Measurements from ENCODE around the gene CBFA2T3. TPM values are rescaled to one million over a fixed set of nuclear protein-coding genes. Genes with fewer than 3 reads are reported as not detected.

CBFA2T3 gene
- total and polyA plus RNA-seq, 2 of the 13 experiments (the other 11 are each of a cell fraction or from before 2014, with no cell fraction given), result 0.05 TPM; not detected in 1

DNA sequence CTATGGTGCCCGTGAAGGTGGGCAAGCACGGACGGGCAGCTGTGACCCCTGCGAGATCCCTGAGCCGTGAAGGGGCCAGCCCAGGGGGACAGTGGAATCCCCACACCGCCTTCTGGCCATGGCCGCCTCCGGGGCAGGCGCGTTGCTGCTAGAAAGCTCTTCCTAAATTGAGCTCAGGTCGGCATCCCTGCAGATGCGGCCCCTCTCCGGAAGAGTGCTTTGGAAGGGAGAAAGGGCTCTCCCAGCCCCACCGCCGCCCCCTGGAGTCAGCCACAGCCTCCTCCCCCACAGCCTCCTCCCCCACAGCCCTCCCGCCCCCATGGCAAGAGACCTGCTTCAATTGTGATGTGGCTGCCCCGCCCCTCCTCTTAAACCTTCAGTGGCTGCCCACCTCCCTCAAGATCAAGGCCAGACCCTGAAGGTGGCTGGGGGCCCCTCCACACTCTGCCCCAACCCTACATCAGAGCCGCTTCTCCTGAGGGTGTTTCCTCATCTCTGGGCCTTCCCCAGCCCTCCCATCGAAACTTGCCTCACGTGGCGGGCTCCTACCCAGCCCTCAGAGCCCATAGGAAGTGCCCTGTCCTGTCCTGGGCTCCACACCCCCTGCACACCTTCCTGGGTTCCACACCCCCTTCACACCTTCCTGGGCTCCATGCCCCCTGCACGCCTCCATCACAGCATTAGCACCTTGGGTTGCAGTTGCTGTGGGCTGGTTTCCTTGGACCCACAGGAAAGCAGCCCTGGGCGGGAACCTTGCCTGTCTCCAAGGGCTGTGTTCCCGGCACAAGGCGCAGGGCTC lies 5.5 kb upstream of the CBFA2T3 start (continued):
- no peak for TF ChIP-seq DPF2 (CRISPR knock-in tag; IDR thresholded peaks at IDR 0.05; ENCODE audit: borderline replicate concordance, low read depth)
- TF ChIP-seq BRD4 (CRISPR knock-in tag; IDR thresholded peaks at IDR 0.05), result no peak
- TF ChIP-seq PRMT3 (CRISPR knock-in tag; IDR thresholded peaks at IDR 0.05; ENCODE audit: borderline replicate concordance, low read depth), result no peak
- TF ChIP-seq CC2D1A (CRISPR knock-in tag; IDR thresholded peaks at IDR 0.05), result no peak
- TF ChIP-seq ZNF432 (CRISPR knock-in tag; IDR thresholded peaks at IDR 0.05; ENCODE audit: borderline replicate concordance), result no peak
- no peak for TF ChIP-seq GATAD2A (CRISPR knock-in tag; IDR thresholded peaks at IDR 0.05)
- TF ChIP-seq ZNF850 (CRISPR knock-in tag; conservative IDR thresholded peaks at IDR 0.05), result no peak
- TF ChIP-seq, protein P1, sequence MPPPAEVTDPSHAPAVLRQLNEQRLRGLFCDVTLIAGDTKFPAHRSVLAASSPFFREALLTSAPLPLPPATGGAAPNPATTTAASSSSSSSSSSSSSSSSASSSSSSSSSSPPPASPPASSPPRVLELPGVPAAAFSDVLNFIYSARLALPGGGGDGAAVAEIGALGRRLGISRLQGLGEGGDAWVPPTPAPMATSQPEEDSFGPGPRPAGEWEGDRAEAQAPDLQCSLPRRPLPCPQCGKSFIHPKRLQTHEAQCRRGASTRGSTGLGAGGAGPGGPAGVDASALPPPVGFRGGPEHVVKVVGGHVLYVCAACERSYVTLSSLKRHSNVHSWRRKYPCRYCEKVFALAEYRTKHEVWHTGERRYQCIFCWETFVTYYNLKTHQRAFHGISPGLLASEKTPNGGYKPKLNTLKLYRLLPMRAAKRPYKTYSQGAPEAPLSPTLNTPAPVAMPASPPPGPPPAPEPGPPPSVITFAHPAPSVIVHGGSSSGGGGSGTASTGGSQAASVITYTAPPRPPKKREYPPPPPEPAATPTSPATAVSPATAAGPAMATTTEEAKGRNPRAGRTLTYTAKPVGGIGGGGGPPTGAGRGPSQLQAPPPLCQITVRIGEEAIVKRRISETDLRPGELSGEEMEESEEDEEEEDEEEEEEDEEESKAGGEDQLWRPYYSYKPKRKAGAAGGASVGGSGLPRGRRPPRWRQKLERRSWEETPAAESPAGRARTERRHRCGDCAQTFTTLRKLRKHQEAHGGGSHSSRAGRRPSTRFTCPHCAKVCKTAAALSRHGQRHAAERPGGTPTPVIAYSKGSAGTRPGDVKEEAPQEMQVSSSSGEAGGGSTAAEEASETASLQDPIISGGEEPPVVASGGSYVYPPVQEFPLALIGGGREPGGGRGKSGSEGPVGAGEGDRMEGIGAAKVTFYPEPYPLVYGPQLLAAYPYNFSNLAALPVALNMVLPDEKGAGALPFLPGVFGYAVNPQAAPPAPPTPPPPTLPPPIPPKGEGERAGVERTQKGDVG (CRISPR knock-in tag; IDR thresholded peaks at IDR 0.05; ENCODE audit: borderline replicate concordance), result no peak

- FAIRE-seq, result no peak
- H3K4me1 ChIP-seq (ENCODE audit: insufficient read depth, low read length), result no peaks in the 10 kb centered on the region
- 14% methylated on average over 3 of the region's 3 CpGs for WGBS (ENCODE audit: low lambda C conversion rate)
- H2AFZ ChIP-seq (ENCODE audit: low read length), result no peak overlapping the region
- H3K4me2 ChIP-seq (ENCODE audit: low read depth, low read length), result no peak overlapping the region
- no peak overlapping the region for H3K27ac ChIP-seq (ENCODE audit: extremely low read length, insufficient read depth, low read length)
- in situ Hi-C loops (cut with HindIII; ENCODE audit: extremely low pct_ligation_motif_present, low pct_unique_long_range_greater_than_20kb), result no loop called here
- H3K9ac ChIP-seq (ENCODE audit: insufficient read depth, low read depth, low read length), result no peak overlapping the region
- intact Hi-C loops (cut with micrococcal nuclease; ENCODE audit: unreplicated experiment), result no loop called here
- no peak for ATAC-seq
- no TSS peak for BruUV-seq (replicated peaks)
- peaks cover 41 to 82% of the 10 kb centered on the region in 2 experiments for H3K27me3 ChIP-seq (ENCODE audit: control insufficient read depth in 1 of 2, insufficient read depth in 2 of 2, low read length in 2 of 2)
- no peak overlapping the region for H3K4me3 ChIP-seq (replicated peaks in 1 of 3; ENCODE audit: insufficient read depth in 1 of 3, low read depth in 2 of 3, low read length in 3 of 3)
- H3K79me2 ChIP-seq (ENCODE audit: insufficient read depth, low read length), result no peaks in the 10 kb centered on the region
- no peaks in the 10 kb centered on the region for H3K36me3 ChIP-seq (replicated peaks in 1 of 2; ENCODE audit: control insufficient read depth in 1 of 2, insufficient read depth in 2 of 2, low read length in 2 of 2)
- H4K20me1 ChIP-seq (ENCODE audit: insufficient read depth, low read length), result no peaks in the 10 kb centered on the region; the same call in 1 of the 2 replicates
- POLR2A ChIA-PET, result no interaction called here
- CTCF ChIA-PET (ENCODE audit: low intra/inter-chr PET ratio, low total read pairs), result no interaction called here
- H3K9me3 ChIP-seq (ENCODE audit: low read length), result no peaks in the 10 kb centered on the region
- no peak for DNase-seq (ENCODE audit: low spot score)
- no peak for TF ChIP-seq HOXD1 (CRISPR knock-in tag; IDR thresholded peaks at IDR 0.05)
- TF ChIP-seq KDM1A (CRISPR knock-in tag; IDR thresholded peaks at IDR 0.05), result no peak
- TF ChIP-seq NR2F2 (IDR thresholded peaks at IDR 0.05; ENCODE audit: borderline replicate concordance, low read depth), result no peak
- TF ChIP-seq, protein P2, sequence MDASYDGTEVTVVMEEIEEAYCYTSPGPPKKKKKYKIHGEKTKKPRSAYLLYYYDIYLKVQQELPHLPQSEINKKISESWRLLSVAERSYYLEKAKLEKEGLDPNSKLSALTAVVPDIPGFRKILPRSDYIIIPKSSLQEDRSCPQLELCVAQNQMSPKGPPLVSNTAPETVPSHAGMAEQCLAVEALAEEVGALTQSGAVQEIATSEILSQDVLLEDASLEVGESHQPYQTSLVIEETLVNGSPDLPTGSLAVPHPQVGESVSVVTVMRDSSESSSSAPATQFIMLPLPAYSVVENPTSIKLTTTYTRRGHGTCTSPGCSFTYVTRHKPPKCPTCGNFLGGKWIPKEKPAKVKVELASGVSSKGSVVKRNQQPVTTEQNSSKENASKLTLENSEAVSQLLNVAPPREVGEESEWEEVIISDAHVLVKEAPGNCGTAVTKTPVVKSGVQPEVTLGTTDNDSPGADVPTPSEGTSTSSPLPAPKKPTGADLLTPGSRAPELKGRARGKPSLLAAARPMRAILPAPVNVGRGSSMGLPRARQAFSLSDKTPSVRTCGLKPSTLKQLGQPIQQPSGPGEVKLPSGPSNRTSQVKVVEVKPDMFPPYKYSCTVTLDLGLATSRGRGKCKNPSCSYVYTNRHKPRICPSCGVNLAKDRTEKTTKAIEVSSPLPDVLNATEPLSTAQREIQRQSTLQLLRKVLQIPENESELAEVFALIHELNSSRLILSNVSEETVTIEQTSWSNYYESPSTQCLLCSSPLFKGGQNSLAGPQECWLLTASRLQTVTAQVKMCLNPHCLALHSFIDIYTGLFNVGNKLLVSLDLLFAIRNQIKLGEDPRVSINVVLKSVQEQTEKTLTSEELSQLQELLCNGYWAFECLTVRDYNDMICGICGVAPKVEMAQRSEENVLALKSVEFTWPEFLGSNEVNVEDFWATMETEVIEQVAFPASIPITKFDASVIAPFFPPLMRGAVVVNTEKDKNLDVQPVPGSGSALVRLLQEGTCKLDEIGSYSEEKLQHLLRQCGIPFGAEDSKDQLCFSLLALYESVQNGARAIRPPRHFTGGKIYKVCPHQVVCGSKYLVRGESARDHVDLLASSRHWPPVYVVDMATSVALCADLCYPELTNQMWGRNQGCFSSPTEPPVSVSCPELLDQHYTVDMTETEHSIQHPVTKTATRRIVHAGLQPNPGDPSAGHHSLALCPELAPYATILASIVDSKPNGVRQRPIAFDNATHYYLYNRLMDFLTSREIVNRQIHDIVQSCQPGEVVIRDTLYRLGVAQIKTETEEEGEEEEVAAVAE (CRISPR knock-in tag; IDR thresholded peaks at IDR 0.05; ENCODE audit: borderline replicate concordance), result no peak
- TF ChIP-seq ZFP36L1 (CRISPR knock-in tag; IDR thresholded peaks at IDR 0.05), result no peak
- no peak for TF ChIP-seq ZKSCAN1 (IDR thresholded peaks at IDR 0.05; ENCODE audit: low read length)
- TF ChIP-seq ZNF256 (CRISPR knock-in tag; conservative IDR thresholded peaks at IDR 0.05), result no peak
- no peak for TF ChIP-seq TRIM24 (CRISPR knock-in tag; IDR thresholded peaks at IDR 0.05)
Observed at GRCh38 chr16:88979353-88980015, 2.5 kb upstream of the CBFA2T3 start.

All from HepG2 (cell line).